DOHH2 (cell line): Measurements from ENCODE around the gene ASPSCR1.

Source experiments
- EZH2phosphoT487 ChIP-seq: fragments of 200-600 bp; sonication (generic); IDR thresholded peaks from 2 replicates; pipeline ENCODE4 v1.6.1; 2017; ENCODE audit warnings: borderline replicate concordance, mild to moderate bottlenecking, antibody characterized with exemption, low read length, moderate library complexity, mixed read lengths
- TF ChIP-seq, protein P1 (sequence below): fragments of 200-600 bp; sonication (generic); IDR thresholded peaks from one replicate; pipeline ENCODE4 v1.5.1; 2014; ENCODE audit warnings: antibody characterized with exemption, mild to moderate bottlenecking, low read depth, low read length; ENCODE audit not compliant: poor library complexity, severe bottlenecking

DNA sequence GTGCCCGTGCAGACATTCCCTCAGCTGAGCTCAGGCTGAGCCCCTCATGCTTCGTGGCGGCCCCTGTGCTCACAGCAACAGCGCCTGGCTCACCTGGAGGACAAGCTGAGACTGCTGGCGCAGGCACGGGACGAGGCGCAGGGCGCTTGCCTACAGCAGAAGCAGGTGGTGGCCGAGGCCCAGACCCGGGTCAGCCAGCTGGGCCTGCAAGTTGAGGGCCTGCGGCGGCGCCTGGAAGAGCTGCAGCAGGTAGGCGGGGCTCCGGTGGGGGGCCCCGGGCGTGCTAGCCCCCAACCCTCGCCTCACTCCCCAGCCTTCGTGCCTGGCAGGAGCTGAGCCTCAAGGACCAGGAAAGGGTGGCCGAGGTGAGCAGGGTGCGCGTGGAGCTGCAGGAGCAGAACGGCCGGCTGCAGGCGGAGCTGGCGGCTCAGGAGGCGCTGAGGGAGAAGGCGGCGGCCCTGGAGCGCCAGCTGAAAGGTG lies 52.6 kb downstream of the ASPSCR1 start:
- TF ChIP-seq, protein P1, sequence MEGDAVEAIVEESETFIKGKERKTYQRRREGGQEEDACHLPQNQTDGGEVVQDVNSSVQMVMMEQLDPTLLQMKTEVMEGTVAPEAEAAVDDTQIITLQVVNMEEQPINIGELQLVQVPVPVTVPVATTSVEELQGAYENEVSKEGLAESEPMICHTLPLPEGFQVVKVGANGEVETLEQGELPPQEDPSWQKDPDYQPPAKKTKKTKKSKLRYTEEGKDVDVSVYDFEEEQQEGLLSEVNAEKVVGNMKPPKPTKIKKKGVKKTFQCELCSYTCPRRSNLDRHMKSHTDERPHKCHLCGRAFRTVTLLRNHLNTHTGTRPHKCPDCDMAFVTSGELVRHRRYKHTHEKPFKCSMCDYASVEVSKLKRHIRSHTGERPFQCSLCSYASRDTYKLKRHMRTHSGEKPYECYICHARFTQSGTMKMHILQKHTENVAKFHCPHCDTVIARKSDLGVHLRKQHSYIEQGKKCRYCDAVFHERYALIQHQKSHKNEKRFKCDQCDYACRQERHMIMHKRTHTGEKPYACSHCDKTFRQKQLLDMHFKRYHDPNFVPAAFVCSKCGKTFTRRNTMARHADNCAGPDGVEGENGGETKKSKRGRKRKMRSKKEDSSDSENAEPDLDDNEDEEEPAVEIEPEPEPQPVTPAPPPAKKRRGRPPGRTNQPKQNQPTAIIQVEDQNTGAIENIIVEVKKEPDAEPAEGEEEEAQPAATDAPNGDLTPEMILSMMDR: no peak
- TF ChIP-seq EZH2phosphoT487: no peak
